Stomach smooth muscle (tissue), 2 donors: Measurements from ENCODE around the gene NEUROG1.

Source experiments
- H3K27ac ChIP-seq: one replicate; pipeline ENCODE4 v1.7.0; 2013; ENCODE audit warnings: mild to moderate bottlenecking, low read length, inconsistent platforms
- H3K27me3 ChIP-seq, 2 donors: one replicate each; pipeline ENCODE4 v1.7.0; 2013; ENCODE audit warnings: low read length in 2 of 2; ENCODE audit not compliant: insufficient read depth in 2 of 2, control insufficient read depth in 1 of 2
- H3K36me3 ChIP-seq, 2 donors: one replicate each; pipeline ENCODE4 v1.7.0; 2013; ENCODE audit warnings: low read length in 2 of 2; ENCODE audit not compliant: control insufficient read depth in 2 of 2, insufficient read depth in 2 of 2
- H3K4me1 ChIP-seq: one replicate; pipeline ENCODE4 v1.7.0; 2013; ENCODE audit warnings: low read length; ENCODE audit not compliant: control insufficient read depth, insufficient read depth
- H3K4me3 ChIP-seq, 2 donors: one replicate each; pipeline ENCODE4 v1.7.0; 2013; ENCODE audit warnings: low read length in 2 of 2
- H3K9ac ChIP-seq, 2 donors: one replicate each; pipeline ENCODE4 v1.7.0; 2013; ENCODE audit warnings: low read length in 2 of 2, mild to moderate bottlenecking in 1 of 2
- H3K9me3 ChIP-seq, 2 donors: one replicate each; pipeline ENCODE4 v1.7.0; 2013; ENCODE audit warnings: low read length in 2 of 2; ENCODE audit not compliant: control insufficient read depth in 2 of 2
- donor health status: healthy.
- donor health status: Pancreatic carcinoma.

NEUROG1 gene

GRCh38 chr5:135535820-135536801 is at the start of gene NEUROG1:
Gene NEUROG1 (minus strand): TSS chr5:135535964. CDS start chr5:135535690, 274 bp downstream.
- H3K36me3 ChIP-seq: no peaks in the 10 kb centered on the region
- H3K4me1 ChIP-seq: peaks cover 12% of the 10 kb centered on the region
- H3K4me3 ChIP-seq: no peak within 1 kb of the TSS
- peaks cover 54 to 69% of the 10 kb centered on the region in 2 donors for H3K27me3 ChIP-seq
- no peak within 1 kb of the TSS for H3K9ac ChIP-seq
- H3K9me3 ChIP-seq: peaks cover 0 to 5% of the 10 kb centered on the region in 2 donors
- no peak within 1 kb of the TSS for H3K27ac ChIP-seq

GRCh38 chr5:135584918-135585317 is 49.2 kb upstream of the NEUROG1 start:
- Histone ChIP-seq H3K27ac (no peak overlapping the region), H3K36me3 (no peaks in the 10 kb centered on the region), H3K4me3 (no peak overlapping the region), H3K9me3 (no peaks in the 10 kb centered on the region), H3K4me1 (no peaks in the 10 kb centered on the region), H3K27me3 (peaks cover 16 to 23% of the 10 kb centered on the region in 2 donors), H3K9ac (no peak overlapping the region)

GRCh38 chr5:135584276-135584675 is 48.5 kb upstream of the NEUROG1 start:
- no peak overlapping the region for H3K4me3 ChIP-seq
- peaks cover 23 to 28% of the 10 kb centered on the region in 2 donors for H3K27me3 ChIP-seq
- H3K9me3 ChIP-seq: no peaks in the 10 kb centered on the region

GRCh38 chr5:135582099-135582781 is 46.5 kb upstream of the NEUROG1 start:
- no peaks in the 10 kb centered on the region for H3K4me1 ChIP-seq
- no peaks in the 10 kb centered on the region for H3K9me3 ChIP-seq
- no peak overlapping the region for H3K9ac ChIP-seq
- H3K27ac ChIP-seq: no peak overlapping the region
- H3K27me3 ChIP-seq: peaks cover 41% of the 10 kb centered on the region in 2 donors
- H3K36me3 ChIP-seq: no peaks in the 10 kb centered on the region
- H3K4me3 ChIP-seq: no peak overlapping the region

More at GRCh38 chr5:135584276-135584675, 48.5 kb upstream of the NEUROG1 start:
- Histone ChIP-seq H3K4me1 (no peaks in the 10 kb centered on the region), H3K27ac (no peak overlapping the region), H3K9ac (no peak overlapping the region), H3K36me3 (no peaks in the 10 kb centered on the region)

GRCh38 chr5:135578685-135579341 is 43.0 kb upstream of the NEUROG1 start, which contains the start of gene CXCL14:
Gene CXCL14 (minus strand): TSS chr5:135578991. CDS start chr5:135578778, 213 bp downstream.
- no peak within 1 kb of the TSS for H3K4me3 ChIP-seq
- no peak within 1 kb of the TSS for H3K27ac ChIP-seq
- H3K9ac ChIP-seq: no peak within 1 kb of the TSS
- H3K27me3 ChIP-seq: peaks cover 46 to 50% of the 10 kb centered on the region in 2 donors
- H3K4me1 ChIP-seq: no peaks in the 10 kb centered on the region
- no peaks in the 10 kb centered on the region for H3K9me3 ChIP-seq
- no peaks in the 10 kb centered on the region for H3K36me3 ChIP-seq

GRCh38 chr5:135578305-135578684 is 42.5 kb upstream of the NEUROG1 start:
- H3K4me3 ChIP-seq: no peak overlapping the region
- H3K27me3 ChIP-seq: peaks cover 44 to 49% of the 10 kb centered on the region in 2 donors
- no peak overlapping the region for H3K27ac ChIP-seq
- no peak overlapping the region for H3K9ac ChIP-seq
- H3K9me3 ChIP-seq: no peaks in the 10 kb centered on the region
- H3K36me3 ChIP-seq: no peaks in the 10 kb centered on the region
- no peaks in the 10 kb centered on the region for H3K4me1 ChIP-seq

- no peak overlapping the region for H3K4me3 ChIP-seq
- no peaks in the 10 kb centered on the region for H3K9me3 ChIP-seq
- H3K9ac ChIP-seq: no peak overlapping the region
- H3K36me3 ChIP-seq: no peaks in the 10 kb centered on the region
- H3K27ac ChIP-seq: no peak overlapping the region
- peaks cover 41 to 42% of the 10 kb centered on the region in 2 donors for H3K27me3 ChIP-seq
- no peaks in the 10 kb centered on the region for H3K4me1 ChIP-seq
These were observed 41.7 kb upstream of the NEUROG1 start for GRCh38 chr5:135577421-135577820.

- Histone ChIP-seq H3K4me1 (no peaks in the 10 kb centered on the region), H3K27ac (no peak overlapping the region)
These were observed 40.4 kb upstream of the NEUROG1 start for GRCh38 chr5:135576075-135576599.

GRCh38 chr5:135574493-135574892 is 38.7 kb upstream of the NEUROG1 start:
- Histone ChIP-seq H3K36me3 (no peaks in the 10 kb centered on the region), H3K4me3 (no peak overlapping the region), H3K27me3 (peaks cover 28 to 36% of the 10 kb centered on the region in 2 donors), H3K4me1 (no peaks in the 10 kb centered on the region), H3K27ac (no peak overlapping the region), H3K9me3 (no peaks in the 10 kb centered on the region), H3K9ac (no peak overlapping the region)

More at GRCh38 chr5:135576075-135576599, 40.4 kb upstream of the NEUROG1 start:
- H3K9ac ChIP-seq: no peak overlapping the region
- H3K27me3 ChIP-seq: peaks cover 36 to 37% of the 10 kb centered on the region in 2 donors
- no peaks in the 10 kb centered on the region for H3K9me3 ChIP-seq
- H3K4me3 ChIP-seq: no peak overlapping the region
- no peaks in the 10 kb centered on the region for H3K36me3 ChIP-seq

GRCh38 chr5:135571902-135572301 is 36.1 kb upstream of the NEUROG1 start:
- H3K36me3 ChIP-seq: no peaks in the 10 kb centered on the region
- no peak overlapping the region for H3K27ac ChIP-seq
- no peak overlapping the region for H3K4me3 ChIP-seq
- H3K9me3 ChIP-seq: no peaks in the 10 kb centered on the region
- H3K9ac ChIP-seq: no peak overlapping the region
- H3K27me3 ChIP-seq: peaks cover 4 to 19% of the 10 kb centered on the region in 2 donors
- H3K4me1 ChIP-seq: no peaks in the 10 kb centered on the region
